Left kidney (tissue), 2 donors: ENCODE results near the gene HTRA1. TPM values are rescaled to one million over a fixed set of nuclear protein-coding genes. Genes with fewer than 3 reads are reported as not detected.
A peak's percentile ranks its signal among the peaks of the same experiment; 100 is the strongest.

ENCODE experiments used
- DNase-seq: peaks from one replicate; pipeline ENCODE4 v3.0.0-alpha.2; 2013
- polyA plus RNA-seq: library from polyadenylated mRNA; unstranded; fragments of 120-200 nt; gene quantifications from one replicate; pipeline ENCODE4 v1.2.1, GENCODE V29; 2013; ENCODE audit not compliant: insufficient read length

HTRA1 gene
- polyA plus RNA-seq, 1 donor = 158 TPM

DNA sequence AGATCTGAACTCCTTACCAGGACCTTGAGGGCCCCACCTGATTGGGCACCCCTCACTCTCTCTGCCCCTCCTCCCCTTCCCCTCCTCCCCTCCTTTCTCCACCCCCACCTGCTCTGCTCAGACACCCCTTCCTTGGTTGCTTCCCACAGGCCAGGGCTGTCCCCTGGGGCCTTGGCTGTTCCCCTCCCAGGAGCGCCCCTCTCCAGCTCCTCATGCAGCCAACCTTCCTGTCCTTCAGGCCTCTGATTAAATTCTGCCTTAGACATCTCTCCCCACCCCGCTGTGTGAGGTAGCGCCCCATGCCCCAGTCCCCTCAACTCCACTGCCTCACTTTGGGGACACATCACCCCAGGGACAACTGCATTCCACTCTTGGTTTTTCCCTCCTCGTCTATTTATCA lies 32.4 kb downstream of the HTRA1 start:
- no peak for DNase-seq

DNA sequence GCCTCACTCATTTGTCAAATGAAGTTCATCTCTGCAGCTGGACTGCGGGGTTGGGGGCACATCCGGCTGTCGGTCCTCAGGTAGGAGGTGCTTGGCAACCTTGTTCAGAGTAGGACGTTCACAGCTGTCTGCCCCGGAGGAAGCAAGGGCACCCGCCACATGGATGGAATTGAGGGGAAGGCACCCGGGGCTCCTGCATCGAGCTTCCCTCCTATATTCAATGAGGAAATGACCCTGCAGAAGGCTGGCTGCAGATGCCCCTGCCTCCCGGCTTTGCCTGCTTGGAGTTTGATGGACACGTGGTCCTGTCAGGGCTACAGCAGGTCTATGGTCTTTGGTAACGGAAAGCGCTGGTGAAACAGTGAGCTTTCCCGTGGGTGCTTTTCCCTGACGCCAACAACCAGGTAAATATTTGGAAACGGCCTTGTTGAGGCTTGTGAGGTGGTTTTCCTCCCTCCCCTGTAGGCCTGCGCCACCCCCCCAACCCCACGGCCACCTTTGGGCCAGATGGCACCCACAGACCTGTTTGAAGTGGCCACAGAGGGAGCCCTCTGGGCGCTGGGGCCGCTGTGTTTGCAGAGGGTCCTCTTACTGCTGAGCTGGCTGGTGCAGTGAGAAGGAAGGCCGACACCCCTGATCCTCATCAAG lies 32.9 kb downstream of the HTRA1 start:
- DNase-seq = no peak

DNA sequence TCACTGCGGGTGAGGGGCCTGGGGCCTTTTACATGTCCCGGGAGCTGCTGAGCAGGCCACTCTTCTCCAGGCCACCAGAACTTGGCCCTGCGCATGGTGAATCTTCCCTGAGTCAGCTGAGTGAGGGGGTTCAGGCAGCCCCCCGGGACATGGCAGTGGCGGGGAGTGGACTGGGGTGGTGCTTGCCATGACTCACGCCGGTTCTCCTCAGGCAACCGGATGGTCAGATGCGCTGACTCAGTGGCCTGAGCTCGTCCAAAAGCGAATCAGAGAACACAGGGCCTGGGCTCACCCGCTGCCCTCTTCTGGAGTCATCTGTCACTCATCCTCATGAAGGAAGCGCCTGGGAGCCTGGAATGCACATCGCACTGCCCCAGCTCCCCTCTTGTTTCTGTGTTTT lies 33.5 kb downstream of the HTRA1 start:
- no peak for DNase-seq

DNA sequence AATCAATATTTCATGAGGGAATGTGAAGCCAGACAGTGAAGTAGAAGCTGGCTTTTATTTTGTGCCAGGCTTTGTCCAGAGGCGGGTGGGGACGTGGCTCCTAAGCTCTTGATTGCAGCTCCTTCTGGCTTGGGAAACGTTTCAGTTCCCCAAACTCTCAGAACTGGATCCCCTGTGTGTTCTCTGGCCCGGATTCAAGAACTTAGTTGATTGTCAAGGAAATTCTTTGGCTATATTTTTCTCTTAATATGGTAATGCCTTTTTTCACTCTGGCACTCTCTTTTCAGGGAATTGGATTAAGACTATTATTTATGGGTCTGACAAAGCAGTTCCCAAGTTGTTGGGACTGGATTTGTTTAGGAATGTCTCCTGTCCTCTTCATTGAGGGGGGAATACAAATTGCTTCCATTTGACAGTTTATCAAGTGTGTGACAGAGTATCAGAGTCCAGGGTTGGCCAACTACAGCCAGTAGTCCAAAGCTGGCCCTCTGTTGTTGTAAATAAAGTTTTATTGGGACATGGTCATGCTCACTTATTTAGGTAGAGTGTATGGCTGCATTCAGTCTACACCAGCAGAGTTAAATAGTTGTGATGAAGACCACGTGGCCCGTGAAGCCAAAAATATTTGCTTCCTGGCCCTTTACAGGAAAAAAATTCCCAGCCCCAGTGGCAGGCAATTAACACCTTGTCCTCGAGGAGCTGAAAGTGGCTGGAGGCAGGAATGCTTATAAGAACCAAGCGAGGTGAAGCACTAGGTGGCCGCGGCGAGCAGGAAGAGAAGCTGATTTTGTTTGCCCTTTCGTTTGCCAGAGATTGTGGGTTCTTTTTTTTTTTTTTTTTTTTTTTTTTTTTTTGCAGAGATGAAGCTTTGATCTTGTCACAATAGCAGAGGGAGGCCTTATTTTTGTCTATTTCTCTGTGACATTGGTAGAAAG lies 34.3 kb downstream of the HTRA1 start:
- no peak for DNase-seq

DNA sequence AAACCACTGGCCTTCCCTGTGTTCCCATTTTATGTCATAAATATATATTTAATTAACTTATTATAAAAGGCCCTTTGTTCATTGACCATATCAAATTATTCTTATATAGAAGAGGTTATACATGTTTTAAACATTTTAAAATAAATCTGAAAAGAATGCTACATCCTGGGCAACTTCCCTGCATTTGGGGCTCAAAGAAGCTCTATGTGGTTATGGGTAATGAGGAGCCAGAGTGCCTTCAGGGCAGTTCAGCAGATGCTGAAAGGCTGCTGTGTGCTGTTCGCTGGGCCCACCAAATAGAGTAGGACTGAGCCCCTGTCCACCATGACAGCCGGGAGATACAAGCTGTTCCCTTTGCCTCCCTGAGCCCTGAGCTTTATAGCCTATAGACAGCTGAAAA lies 35.9 kb downstream of the HTRA1 start:
- no peak for DNase-seq

DNA sequence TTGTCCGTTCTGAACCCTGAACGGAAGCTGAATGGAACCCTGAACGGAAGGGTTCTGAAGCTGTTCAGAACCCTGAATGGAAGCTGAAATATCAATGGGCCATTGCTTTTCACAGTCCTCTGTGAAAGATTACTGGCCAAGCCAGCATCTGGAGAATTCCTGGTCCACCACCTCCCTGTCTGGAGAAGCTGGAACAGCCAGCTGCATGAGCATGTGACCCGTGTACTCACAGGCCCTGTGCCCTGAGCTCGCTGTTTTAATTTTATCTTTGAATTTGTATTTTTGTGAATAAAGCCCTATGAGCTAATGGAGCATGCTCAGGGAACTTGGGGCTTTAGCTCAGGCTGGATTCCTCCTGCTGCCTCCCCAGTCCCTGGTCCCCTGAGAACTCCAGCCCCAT lies 37.2 kb downstream of the HTRA1 start:
- DNase-seq = no peak

DNA sequence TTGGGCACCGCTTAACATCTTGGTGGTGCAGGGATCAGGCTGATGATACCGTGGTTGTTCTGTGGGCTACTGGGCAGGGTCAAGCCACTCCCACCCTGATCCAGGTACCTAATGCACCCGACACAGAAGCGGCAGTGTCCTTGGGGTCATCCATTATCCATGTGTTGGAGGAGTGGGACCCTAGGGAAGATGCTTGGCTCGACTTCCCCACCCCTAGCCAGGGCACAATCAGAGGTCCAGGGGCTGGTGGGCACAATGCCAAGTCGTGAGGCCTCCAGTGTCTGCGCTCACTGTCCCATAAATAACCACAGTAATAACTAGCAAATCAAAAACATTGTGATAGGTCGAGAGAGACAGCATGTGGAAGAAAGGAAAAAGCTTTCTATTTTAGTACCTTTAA lies 37.7 kb downstream of the HTRA1 start:
- DNase-seq = no peak

DNA sequence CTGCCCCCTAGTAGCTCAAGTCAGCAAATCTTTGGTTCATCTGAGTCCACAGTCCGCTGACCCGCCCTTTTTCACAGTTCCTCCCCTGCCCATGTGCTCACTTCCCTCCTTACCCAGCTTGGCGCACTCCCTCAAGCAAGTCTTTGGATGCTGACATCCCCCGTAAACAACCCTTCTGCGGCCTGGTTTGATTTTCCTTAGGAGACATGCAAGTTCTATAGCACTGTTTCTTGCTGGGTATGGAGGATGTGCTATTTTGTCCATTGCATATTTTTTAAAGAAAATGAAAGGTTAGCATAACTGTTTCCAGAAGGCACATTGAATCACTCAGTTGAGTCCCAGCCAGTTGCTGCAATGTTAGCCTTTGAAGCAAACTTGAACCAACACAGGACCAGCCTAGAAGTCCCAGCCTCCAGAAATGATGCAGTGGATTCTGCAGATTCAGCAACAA lies 38.2 kb downstream of the HTRA1 start:
- DNase-seq = no peak

DNA sequence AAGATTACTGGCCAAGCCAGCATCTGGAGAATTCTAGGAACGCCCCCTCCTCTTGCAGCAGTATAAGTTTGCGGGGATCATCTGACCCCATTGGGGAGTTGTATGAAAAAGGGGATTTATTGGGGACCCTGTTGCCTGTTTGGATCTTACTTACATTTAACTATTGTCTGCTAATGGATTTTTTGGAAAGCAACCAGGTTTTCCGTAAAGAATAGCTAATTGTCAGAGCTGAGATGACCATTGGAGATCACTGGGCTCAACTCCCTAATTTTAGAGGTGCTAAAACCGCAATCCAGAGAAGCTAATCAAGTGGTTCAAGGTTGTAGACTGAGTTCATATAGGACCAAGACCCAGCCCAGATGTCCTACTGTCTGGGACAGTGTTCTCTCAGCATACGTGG lies 38.8 kb downstream of the HTRA1 start:
- no peak for DNase-seq

DNA sequence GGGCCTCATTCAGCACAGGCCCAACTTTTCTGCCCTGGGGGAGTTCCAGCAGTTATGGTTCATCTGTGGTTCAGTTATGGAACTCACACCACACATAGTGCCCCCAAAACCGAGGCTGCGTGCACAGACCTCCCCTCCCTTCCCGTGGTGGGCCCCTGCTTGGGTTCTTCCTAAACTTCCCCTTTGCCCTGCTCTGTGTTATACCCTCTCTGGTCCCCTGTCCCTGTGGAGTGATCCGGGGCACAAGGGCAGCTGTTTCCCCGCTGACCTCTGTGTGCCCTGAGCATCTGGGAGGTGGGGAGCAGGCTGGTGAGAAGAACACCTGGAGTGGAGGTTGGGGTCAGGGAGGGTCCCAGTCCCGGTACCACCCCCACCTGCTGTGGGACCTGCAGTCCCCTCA lies 39.4 kb downstream of the HTRA1 start:
- no peak for DNase-seq

DNA sequence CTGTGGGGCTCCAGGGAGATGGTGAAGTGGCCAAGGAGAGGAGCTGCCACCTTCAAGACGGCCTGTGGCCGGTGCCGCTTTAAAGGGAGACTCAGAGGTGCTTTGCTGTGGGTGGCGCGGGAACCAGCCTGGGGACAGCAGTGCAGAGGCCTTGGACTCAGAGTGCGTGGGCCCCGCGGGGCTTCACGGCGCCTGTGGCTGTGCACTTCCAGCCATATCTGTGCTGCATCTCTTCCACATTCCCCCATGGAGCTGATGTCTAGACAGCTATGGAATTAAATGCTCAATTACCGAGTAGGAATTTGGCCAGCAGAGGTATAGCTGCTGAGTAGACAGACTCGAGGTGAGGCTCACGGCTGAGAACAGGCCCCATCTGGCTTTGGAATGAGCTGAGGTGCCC lies 41.7 kb downstream of the HTRA1 start:
- DNase-seq = no peak

DNA sequence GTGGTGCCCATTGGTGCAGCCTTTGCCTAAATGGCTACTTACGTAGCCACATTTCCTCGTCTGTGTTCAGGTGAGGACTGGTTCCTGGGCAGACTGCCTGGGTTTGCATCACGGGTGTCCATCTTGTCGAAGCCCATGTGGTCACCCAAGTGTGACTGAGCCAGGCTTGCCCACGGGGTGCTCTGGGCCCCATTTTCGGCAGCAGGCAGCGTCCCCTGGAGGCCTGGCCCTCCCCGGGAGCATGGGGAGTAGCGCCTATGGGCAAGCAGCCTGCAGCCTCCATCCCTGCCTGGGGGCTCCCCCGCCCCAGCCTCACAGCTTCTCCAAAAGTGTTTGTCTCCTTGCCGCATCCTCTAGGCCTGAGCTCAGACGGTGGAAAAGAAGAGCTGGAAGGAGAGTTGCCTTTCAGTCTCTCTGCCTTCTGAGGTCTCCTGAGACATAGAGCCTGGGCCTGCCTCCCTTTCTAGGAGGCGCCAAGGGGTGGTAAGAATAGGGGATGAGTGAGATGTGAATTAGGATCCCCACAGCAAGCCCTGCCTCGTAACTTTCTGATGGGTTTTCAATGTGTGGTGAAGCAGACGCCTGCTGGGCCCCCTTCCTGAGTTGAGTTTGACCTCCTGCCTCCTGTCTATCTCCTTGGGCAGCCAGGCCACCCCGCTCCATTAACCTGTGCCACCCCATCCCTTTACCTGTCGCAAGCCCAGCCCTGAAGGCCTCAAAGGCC lies 42.7 kb downstream of the HTRA1 start:
- no peak for DNase-seq

DNA sequence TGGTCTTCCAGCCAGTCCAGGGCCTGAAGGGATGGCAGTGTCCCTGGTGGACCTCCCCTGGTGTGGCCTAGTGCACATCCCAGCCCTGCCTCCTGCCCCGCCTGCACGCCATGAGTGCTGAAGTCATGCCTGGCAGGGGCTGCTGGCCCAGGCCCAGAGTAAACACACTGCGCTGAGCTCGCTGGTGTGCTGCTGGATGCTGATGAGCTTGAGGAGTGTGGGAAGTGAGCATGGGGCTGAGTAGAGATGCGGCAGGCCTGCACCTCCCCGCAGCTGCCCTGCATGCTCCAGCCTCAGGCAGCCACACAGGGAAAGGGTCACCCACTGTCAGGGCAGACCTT lies 43.2 kb downstream of the HTRA1 start:
- peak; percentile 53 for DNase-seq

DNA sequence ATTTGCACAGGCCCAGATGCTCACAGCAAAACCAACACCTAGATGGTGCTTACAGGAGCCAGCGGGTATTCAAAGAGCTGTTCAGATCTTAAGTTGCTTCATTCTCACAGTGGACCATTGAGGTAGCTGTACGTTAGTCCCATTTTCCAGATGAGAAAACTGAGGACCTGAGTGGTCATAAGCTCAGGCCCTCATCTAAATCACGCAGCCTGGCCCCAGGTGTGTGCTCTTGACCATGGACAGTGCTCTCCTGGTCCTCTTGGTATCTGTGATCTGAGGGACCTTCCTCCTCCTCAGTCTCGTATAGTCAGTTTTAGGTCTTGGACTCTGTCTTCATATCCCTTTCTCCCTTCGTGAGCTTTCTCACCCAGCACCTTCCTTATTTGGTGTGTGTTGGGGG lies 43.7 kb downstream of the HTRA1 start:
- no peak for DNase-seq

DNA sequence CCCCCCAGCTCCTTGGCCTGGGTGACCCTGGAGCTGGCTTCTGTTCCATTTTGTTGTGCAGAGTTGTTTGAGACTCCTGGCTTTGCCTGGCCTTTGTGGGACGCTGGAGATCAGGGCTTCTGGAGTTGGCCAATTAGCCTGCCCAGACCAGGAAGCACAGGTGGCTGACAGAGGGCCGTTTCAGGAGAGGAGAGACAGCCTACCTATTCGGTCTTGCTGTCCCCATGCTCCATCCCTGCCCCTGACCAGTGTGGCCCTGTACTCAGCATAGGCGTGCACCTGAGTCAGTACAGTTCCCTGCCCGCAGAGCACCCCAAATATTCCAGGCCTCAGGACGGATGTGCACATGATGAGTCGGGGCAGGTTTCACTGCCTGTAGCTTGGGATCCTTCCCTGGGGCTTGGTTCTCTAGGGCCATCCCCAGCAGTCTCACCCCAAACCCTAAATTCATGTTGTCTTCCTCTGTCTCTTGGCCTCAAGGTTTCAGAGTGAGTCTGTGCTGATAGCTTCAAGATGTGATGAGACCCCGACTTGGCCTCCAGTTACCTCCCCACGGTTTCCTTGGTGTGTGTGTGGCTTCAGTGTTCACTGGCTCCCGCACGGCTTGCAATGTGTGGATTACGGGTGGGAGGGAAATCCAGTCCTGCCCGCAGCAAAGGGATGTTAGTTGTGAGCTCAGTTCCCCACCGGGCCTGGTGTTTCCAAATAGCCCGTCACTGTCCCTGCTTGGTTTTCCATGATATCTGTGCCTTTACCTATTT lies 44.7 kb downstream of the HTRA1 start:
- DNase-seq = no peak

DNA sequence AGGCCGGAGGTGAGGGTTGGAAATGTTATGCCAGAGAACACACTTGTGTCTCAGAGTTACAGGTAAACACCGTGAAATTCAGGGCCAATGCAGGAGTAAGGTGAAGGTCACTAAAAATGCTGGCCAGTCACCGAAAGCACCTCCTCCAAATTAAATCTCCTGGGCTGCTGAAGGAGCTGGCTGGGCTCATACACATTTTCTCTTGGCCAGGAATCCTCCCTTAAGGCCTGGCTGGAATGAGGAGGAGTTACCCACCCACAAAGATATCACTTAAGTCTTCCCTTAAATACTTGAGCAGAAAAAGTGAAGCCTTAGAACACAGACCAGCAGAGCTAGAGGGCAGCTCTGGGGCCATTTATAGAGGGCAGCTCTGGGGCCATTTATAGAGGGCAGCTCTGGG lies 46.3 kb downstream of the HTRA1 start:
- no peak for DNase-seq

DNA sequence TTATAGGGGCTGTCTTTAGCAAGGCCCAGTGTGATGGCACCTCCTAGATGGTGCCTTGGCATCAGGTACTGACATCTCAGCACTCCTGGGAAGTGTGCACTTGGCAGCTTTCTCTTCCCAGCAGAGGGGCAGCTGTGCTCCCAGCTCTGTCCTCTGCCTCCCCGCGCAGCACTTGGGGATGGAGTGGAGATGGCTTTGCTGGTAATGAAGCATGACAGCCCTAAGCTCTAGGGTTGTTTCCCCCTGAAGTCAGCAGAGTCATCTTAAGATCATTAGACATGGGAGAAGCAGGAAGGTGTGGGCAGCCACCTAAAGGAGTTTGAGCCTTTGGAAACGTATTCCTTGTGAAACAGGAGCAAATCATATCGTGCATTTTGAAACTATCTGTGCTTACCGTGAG lies 46.7 kb downstream of the HTRA1 start:
- DNase-seq = no peak

DNA sequence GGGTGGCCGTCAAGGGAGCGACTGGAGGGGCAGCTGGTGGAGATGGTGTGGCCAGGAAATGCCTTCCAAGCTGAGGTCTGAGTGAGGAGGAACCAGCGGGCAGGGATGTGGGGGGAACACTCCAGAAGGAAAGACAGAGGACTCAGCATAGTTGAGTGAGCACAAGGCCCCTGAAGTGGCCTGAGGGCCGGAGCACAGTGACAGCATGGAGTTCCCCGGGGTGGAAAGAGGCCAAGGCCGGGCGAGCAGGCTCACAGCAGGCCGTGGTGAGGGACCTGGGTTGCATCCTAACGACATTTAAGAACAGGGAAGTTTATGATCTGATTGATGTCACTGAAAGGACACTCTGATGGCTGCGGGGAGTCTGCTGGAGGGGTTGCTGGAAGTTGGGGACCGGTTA lies 48.0 kb downstream of the HTRA1 start:
- no peak for DNase-seq

DNA sequence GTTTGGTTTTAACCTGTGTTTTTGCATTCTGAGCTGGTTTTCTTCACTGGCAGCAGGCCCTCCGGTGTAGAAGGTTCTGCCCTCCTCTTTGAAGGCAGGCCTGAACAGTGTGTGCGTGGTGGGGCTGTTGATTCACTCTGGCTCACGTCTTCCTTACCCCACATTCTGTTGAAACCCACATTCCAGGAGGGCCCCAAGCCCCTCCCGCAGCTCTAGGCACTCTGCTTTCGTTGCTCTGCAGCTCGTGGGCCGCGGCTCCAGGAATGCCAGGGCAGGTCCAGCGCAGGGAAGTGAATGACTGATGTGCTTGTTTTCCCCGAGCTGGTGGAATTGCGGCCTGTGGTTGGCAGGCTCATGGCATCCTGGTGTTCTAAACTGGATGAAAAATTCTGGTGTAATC lies 49.0 kb downstream of the HTRA1 start:
- no peak for DNase-seq

DNA sequence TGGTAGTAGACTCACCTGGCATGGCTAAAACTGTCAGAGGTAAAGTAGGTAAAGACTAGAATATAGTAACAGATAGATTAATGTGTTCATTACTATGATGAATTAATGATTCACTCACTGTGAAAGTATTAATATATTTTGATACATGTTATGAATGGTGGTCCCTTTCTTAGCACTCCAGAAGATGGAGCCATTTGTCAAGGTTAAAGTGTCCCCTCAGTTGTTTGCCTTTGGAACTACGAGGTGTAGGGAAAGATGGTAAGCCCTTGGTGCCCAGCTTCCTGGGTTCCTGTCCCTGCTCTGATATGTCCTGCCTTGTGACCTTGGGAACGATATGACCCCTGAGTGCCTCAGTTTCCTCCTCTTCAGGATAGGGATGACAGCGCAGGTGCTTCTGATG lies 49.4 kb downstream of the HTRA1 start:
- DNase-seq = no peak

DNA sequence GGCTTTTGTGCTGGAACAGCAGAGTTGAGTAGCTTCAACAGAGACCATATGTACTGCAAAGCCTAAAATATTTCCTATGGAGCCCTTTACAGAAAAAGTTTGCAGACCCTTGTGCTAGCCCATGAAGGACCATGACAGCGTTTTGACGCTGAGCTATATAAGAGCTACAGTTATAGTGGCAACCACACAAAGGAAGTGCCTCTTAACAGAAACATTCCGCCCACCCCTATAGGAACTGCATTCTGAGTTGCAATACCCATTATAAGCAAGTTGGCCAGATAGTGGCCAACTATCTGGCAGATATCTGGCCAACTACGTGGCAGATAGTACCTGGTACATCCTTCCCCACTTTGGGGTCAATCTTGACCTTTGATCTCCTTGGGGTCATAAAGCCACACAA lies 51.7 kb downstream of the HTRA1 start:
- no peak for DNase-seq

DNA sequence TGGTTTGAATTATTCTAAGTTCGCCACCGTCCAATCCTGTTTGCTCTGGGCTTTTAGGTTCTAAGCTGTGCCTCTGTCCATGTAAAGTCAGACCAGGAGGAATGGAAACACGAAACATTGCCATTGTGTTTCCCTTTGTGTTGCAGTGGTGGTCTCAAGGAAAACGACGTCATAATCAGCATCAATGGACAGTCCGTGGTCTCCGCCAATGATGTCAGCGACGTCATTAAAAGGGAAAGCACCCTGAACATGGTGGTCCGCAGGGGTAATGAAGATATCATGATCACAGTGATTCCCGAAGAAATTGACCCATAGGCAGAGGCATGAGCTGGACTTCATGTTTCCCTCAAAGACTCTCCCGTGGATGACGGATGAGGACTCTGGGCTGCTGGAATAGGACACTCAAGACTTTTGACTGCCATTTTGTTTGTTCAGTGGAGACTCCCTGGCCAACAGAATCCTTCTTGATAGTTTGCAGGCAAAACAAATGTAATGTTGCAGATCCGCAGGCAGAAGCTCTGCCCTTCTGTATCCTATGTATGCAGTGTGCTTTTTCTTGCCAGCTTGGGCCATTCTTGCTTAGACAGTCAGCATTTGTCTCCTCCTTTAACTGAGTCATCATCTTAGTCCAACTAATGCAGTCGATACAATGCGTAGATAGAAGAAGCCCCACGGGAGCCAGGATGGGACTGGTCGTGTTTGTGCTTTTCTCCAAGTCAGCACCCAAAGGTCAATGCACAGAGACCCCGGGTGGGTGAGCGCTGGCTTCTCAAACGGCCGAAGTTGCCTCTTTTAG lies 52.9 kb downstream of the HTRA1 start:
- DNase-seq = no peak
